HG03571 (cell line): ENCODE results near the gene PPID.
"Not testable (repeated sequence)": the region's sequence is repeated elsewhere in the genome, so short reads cannot be mapped to it uniquely, and the experiment has no call there.

Experiments used
- ATAC-seq: cut with Tn5 transposase; IDR thresholded peaks from one replicate; pipeline ENCODE4 v1.9.1; 2021; ENCODE audit not compliant: unreplicated experiment

Gene PPID

DNA sequence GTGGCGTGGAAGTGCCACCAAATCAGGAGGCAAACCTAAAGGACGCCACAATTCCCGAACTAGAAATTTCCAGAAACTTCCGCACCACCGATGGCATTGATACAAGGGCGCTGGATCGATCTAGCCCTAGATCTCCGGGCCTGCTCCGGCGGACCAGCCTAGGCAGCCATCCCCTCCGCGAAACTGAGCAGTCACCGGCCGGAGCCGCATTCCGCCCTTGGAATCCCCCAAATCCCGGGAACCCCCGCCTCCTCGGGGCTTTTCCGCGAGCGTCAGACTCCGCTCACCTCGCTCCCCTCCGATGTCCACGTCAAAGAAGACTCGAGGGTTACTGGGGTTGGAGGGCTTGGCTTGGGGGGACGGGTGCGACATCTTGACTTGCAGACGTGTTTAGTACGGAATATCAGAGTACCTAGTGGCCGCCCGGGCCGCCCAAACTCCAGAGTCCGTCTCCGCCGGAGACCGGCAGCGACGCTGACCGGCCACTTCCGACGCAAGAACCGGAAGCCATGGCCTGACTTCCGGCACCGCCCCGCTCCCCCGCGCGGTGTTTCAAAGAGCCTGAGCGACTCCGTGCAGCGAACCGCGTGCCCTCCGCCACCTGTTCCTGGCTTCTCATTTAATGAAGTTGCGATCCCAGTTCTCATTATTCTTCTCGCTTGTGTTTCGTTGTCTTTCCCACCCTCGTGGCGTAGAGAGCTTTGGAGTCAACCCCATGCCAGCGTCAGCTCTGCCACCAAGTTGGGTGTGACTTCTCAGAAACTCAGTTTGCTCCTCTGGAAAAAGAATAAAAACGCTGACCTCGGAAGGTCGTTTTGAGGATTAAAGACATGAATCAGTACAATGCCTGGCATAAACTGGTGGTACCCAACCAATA, at the start of gene PPID:
PPID (minus strand) TSS at position 480 of the 877 bp plus-strand sequence; CDS start at position 372, 108 bp downstream.
- peak; percentile 96 for ATAC-seq

DNA sequence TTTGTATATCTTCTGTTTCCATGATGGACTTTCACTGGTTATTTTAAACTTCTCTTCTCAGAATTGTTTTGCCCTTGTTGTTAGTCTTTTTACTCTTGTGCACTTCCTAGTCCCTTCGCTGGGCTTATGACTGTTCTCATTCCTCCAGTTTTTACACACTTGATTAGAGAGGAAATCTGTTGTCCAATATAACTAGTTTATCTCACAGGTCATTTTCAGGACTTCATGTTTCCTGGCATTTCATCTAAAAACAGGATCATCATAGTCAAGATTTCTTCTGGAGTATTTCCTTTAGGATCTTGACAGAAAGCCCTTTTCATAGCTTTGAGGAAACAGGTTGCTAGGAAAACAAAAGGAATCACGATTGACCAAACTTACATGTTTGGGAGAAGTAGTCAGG, 48.6 kb upstream of the PPID start:
- ATAC-seq = no peak

DNA sequence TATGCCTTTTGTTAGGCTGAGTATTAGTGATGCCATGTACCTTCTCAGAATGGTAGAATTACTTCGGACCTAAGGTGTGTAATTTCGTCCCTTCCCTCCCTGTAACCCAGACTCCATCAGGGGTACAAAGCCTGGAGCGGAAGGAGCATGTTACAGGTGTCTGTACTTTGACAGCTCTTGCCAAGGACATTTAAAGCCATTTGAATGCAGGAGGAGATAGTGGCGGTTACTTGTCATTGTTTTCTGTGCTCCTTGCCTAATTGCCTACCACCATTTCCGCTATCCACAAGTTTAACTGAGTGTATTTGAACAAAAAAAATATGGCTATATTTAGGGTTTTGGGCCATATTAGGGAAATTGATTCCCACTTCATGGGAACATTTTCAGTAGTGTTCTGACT, 47.5 kb upstream of the PPID start:
- ATAC-seq = no peak

DNA sequence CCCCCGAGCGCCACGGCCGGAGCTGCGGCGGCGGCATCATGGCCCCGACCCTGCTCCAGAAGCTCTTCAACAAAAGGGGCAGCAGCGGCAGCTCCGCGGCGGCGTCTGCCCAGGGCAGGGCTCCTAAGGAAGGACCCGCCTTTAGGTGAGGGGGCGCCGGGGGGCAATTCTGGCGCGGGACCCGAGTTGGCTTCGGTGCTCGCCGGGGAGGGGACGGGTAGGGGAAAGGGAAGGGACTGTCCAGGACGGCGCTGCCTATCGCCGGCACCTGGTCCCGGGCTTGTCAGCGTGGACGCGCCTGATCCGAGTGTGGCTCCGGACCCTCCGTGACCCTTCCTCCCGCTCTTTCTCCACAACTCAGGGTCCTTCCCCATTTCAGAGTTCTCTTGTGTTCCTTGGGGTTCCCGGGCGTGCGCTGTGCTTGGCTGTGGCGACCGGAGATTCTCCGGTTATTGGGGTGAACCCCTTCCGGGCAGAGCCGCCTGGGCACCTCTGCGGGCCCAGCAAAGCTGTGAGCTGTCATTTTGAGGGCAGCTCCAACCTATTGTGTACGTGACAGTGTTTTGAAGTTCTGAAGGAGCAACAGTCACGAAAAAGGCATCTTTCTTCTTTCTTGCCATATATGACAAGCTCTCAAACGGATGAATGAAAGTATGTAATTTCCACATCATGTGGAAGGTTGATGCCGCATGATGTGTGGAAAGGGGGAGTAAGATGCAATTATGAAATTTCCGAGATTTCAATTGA, 46.2 kb upstream of the PPID start:
- ATAC-seq = peak; percentile 32

DNA sequence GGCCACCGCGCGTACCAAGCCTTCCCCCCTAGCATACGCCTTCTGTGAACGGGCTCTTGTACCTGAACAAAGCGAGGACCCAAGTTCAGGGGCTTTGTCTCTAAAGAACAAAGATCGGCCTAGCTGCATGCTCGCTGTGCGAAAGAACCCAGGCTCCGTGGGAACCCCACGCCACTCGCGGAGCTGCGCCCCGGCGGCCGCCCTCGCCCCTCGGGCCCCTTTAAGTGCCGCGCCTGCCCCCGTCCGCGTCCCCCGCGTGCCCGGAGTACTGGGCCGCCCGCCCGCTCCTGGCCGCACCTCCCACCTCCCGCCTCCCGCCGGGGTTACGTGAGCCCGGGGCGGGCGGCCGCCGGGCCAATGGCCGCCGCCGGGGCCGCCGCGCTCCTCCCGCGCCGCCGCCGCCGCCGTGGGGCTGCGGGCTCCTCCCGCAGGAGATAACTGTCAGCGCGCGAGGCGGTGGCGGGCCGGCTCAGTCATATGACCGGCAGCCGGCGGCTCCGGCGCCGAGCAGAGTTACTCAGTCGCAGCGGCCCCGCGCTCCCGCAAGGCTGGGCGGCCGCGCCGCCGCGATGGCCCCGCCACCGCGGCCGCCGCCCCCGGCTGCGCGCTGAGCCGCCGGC, 45.5 kb upstream of the PPID start, which contains the start of gene FNIP2:
FNIP2 (plus strand) TSS at position 472 of the 620 bp plus-strand sequence. CDS start 187 bp downstream, outside the sequence.
- peak; percentile 78 for ATAC-seq

DNA sequence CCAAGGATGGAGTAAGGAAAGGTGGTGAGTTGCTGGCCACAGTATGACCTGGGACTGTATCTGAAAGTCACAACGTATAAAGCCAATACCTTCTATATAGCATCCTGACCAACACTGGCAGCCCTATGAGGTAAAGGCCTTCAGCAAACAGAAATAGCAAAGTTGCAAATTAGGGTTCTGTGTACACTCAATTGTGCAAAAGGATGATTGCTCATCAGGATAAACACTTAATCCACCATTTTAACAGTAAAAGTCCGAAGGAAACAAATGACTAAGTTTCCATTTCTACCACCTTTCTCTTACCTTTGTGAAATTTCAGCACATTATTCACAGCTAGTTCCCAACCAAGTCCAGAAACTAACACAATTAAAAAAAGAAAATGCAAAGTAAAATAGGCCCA, 44.3 kb upstream of the PPID start:
- no peak for ATAC-seq

DNA sequence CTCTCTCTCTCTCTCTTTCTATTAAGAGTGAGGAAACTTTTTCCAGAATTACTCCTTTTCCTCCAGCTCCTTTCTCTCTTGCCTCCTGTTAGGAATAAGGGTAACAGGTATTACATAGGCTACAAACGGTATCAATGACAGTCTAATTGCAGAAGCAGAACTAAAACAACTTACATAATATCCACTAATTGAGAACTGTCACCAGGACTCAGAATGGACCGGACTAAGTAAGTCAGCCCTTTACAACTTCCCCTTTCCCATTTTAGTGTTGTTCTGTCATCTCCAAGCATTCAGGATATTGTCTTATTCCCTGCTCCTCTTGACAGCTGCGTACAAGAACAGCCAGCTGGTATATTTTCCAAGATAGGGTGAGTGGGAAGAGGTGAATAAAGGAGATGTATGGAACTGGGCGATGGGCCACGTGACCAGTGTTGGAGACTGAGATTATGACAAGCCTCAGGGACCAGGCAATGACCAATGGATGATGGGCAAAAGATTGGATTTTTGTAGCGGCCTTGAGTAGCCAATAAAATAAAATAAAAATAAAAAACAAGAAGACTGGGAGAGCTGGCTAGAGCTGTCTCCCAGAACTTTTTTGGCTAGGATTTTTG, 43.3 kb upstream of the PPID start:
- ATAC-seq = no peak

DNA sequence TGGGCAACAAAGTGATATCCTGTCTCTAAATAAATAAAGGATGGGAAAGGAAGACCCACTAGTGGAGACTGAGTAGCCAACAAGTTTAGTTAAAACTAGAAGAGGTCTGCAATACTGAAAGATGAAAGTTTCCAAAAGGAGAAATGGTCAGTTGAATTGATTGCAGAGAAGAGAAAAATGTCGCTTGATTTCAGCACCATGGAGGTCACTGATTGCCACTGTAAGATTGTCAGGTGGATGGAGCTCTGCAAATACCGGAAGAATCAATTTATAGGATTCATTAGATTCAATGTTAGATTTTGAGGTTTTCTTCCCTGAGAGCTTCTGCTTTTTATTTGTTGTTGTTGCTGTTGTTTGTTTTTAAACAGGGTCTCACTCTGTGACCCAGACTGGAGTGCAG, 40.3 kb upstream of the PPID start:
- no peak for ATAC-seq

DNA sequence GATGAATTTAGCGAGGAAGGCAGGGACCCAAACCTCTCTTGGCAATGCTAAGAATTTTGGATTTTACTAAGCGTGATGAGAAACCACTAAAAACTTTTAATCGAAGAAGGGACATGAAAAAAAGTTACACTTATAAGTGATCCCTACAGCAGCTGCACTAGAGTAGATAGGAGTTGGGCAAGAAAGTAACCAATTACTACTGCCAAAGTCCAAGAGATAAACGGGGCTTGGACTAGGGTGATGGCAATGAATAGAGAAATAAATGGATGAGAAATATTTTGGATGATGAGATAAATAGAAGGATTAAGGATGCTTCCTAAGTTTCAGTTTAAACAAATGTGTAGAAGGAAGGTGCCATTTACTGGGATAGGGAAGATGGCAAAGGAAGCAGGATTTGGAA, 39.4 kb upstream of the PPID start:
- no peak for ATAC-seq

DNA sequence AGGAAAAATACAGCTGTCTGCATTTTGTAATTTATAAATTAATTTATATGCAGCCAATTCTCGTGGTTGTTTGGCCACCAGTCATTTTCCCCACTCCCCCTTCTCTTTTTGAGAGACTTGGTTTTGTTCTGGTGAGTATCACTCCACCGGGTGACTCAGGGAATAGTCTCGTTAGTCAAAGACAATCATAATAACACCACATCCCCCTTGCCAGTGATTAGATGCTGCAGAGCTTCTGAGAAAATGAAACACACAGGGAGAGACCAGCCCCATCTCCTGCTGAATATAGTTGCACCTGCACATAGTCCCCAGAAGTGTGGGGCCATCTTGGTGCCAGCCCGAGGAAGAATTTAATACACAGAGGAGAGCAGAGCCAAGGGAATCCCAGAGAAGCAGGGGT, 37.7 kb upstream of the PPID start:
- no peak for ATAC-seq

DNA sequence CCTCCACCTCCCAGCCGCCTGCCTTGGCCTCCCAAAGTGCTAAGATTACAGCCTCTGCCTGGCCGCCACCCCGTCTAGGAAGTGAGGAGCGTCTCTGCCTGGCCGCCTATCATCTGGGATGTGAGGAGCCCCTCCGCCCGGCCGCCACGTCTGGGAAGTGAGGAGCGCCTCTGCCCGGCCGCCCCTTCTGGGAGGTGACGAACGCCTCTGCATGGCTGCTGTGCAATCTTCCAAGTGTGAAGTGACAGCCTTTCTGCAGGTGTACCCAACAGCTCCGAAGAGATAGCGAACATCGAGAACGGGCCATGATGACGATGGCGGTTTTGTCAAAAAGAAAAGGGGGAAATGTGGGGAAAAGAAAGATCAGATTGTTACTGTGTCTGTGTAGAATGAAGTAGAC, 36.3 kb upstream of the PPID start:
- ATAC-seq = not testable (repeated sequence)

DNA sequence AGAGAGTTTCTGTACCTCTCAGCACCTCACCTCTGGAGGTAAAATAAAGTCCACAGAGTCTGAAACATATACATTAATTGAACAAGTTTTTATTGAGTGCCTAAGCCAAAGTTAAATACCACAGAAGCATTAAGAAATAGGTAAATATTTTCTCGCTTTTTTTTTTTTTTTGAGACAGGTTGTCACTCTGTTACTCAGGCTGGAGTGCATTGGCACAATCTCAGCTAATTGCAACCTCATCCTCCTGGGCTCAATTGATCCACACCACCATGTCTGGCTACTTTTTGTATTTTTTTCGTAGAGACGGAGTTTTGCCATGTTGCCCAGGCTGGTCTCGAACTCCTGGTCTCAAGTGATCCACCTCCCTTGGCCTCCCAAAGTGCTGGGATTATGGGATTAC, 35.5 kb upstream of the PPID start:
- no peak for ATAC-seq

DNA sequence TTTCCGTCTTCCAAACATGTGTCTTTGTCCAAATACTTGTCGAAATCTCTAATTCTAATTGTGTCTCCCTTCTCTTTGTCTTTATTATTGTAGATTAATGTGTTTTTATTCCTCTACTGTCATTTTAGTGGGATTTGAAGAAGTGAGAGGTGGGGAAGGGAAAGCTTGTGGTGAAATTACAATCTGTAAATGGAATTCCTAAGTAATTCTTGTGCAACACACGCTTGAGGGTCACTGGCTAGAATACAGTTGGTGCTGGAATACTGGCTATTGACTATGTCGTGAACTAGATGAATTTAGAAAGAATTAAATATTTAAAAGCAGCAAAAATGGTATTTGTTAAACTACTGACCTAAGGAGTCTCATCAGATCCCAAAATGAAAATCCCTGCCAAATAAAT, 34.9 kb upstream of the PPID start:
- no peak for ATAC-seq

DNA sequence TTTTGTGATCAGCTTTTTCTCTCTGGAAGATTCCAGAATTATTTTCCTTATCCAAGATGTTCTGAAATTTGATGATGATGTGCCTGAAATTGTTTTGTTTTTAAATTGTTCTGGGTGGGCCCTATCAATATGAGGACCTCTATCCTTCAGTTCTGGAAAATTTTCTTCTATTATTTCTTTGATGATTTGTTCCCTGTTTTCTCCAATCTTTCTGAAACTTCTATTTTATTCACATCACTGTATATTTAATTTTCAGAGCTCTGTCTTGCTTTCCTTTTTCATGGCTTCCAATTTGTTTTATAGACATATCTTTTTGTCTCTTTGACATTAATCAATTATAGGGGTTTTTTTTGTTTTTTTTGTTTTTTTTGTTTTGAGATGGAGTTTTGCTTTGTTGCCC, 33.4 kb upstream of the PPID start:
- no peak for ATAC-seq

DNA sequence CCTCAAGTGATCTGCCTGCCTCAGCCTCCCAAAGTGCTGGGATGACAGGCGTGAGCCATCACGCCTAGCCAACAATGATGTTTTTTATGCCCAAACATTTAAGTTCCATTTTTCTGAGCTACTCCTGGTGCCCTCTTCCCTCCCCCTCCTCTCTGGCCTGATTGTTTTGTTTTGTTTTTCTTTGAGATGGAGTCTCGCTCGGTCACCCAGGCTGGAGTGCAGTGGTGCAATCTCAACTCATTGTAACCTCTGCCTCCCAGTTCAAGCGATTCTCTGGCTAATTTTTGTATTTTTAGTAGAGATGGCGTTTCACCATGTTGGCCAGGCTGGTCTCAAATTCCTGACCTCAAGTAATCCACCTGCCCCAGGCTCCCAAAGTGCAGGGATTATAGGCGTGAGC, 32.6 kb upstream of the PPID start:
- not testable (repeated sequence) for ATAC-seq

DNA sequence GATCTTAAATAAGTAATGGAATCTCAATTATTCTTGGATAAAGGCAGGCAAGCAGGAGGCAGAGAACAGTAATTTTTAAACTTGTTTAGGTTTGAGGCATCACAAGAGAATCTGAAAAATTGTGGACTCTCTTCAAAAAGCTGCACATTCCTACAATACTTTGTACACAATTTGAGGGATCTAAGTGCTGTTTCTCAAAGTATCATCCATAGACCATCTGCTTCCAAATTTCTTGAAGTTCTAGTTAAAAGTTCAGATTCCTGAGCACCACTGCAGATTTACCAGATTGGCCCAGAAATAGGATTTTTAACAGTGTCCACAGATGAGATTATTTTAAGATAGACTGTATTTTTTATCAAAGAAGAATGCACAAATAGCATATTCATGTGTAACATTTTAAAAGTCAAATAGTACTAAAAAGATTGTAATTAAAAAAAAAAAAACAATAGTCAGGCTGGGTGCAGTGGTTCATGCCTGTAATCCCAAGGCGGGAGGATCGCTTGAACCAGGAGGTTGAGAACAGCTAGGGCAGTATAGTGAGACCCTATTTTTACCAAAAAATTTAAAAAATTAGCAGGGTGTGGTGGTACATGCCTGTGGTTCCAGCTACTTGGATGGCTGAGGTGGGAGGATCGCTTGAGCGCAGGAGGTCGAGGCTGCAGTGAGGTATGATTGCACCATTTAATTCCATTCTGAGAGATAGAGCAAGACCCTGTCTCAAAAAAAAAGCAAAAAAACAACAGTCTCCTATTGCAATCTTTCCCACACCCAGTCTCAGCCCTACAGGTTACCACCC, 31.4 kb upstream of the PPID start:
- ATAC-seq = no peak

DNA sequence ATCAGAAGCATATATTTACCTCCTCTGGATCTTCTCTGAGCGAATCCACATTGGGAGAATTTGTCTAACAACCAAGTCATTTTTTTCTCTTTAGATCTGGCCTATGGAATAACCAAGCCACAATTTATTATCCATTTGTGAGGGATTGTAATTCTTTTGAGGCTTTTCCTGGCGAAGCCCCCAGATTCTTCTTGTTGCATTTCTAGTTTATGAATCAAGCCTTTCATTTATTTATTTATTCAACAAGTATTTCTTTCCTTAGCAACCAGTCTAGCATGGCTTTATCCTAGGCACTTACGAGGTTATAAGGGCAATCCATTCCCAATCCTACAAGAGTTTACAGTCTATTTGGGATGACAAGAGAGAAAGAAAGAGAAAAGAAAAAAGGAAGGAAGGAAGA, 27.2 kb upstream of the PPID start:
- ATAC-seq = no peak

DNA sequence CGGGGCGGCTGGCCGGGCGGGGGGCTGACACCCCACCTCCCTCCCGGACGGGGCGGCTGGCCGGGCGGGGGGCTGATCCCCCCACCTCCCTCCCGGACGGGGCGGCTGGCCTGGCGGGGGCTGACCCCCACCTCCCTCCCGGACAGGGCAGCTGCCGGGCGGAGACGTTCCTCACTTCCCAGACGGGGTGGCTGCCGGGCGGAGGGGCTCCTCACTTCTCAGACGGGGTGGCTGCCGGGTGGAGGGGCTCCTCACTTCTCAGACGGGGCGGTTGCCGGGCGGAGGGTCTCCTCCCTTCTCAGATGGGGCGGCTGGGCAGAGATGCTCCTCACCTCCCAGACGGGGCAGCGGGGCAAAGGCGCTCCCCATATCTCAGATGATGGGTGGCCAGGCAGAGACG, 23.3 kb upstream of the PPID start:
- not testable (repeated sequence) for ATAC-seq

DNA sequence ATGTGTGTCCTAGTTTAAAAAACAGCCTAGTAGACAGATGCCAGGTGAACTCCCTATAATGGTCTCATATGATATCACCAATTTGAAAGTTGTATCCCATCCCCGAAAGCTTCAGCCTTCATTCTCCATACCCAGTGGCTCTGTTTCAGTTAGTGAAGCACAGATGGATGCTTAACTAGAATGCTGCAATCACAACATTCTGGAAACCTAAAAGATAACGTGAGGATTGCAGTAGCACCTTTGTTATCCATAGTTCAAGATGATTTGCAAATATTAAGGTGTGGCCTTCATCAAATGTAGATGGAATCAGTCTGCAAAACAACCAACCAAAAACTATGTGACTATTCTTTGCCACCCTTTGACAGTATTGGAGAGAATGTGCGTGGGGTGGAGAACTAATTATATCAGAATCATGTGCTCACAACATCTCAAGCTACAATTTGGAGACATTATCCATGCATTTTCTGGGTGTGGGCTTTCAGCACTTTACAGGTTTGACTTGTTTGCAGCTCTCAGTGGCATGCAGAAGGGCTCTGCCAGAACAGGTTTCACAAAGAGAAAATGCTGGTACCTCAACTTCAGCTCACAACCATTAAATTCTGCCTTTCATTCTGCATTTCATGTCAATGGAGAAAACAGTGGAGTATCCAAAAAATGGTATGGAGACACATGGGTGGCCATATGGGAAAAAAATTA, 18.3 kb upstream of the PPID start:
- ATAC-seq = no peak

DNA sequence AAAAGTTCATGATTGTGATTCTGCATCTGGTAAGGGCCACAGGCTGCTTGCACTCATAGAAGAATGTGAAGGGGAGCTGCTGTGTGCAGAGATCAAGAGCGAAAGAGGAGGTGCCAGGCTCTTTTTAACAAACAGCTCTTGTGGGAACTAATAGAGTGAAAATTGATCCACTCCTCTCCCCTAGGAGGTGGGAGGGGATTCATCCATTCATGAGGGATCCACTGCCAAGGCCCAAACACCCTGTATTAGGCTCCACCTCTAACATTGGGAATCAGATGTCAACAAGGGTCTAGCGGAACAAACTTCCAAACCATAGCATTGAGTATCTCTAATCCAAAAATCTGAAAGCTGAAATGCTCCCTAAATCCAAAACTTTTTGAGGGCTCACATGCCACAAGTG, 16.4 kb upstream of the PPID start:
- no peak for ATAC-seq
